NAMALWA (cell line): ENCODE data around the gene SLC5A2.
"Not testable (repeated sequence)": the region's sequence is repeated elsewhere in the genome, so short reads cannot be mapped to it uniquely, and the experiment has no call there.

Source experiments
- DNase-seq: peaks from one replicate; pipeline ENCODE4 v3.0.0-alpha.2; 2015; ENCODE audit warnings: low spot score

The SLC5A2 gene

DNA sequence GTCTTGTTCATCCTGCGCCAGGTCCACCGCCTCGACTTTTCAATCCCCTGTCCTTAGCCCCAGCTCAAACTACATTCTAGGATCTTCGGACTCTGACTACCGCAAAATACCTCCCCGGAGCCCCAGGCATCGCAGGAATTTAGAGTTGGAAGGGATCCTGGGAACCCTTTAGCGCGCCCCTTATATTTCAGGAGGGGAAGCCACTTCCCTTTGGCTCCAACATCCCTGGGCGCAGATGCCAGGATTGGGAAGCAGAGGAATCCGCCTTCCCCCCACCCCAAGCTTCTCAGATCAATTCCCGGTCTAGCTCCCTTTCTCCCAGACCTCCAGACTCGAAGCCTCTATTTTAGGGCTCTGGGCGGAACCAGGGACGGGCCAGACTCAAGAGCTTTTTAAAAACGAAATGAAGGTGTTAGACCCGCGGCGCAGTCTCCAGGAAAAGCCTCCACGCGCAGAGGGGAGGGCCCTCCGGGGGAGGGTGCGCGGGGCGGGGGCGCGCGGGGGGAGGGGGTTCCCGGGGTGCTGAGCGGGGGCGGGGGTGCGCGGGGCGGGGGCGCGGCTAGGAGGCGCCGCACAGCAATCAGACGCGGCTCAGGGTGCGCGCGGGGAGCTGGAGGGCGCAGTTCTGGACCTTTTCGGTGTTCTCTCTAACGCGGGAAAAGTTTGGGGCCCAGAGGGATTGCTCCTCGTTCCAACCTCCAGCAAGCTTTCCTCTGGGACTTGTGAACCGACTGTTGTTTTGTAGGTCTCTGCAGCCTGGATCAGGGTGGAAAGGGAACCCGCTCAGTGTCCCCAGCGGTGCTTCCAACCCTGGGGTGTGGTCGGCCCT, 46.4 kb downstream of the SLC5A2 start:
- DNase-seq, result no peak

DNA sequence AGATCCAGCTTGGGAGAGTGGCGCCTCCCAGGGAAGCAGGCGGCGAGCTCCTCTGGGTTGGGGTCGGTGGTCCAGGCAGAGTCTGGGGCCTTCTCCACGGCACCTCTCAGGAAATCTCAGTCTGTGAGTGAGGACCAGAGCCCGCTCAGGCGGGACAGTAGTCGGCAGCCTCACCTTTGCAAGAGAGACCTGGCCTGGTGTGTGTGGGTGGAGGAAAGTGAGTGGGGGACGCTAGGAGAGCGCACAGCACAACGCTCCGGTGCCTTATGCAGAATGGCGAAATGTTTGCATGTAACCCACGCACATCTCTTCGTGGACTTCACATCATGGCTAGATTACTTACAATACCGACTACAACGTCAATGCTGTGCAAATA, 47.0 kb downstream of the SLC5A2 start:
- DNase-seq, result no peak

DNA sequence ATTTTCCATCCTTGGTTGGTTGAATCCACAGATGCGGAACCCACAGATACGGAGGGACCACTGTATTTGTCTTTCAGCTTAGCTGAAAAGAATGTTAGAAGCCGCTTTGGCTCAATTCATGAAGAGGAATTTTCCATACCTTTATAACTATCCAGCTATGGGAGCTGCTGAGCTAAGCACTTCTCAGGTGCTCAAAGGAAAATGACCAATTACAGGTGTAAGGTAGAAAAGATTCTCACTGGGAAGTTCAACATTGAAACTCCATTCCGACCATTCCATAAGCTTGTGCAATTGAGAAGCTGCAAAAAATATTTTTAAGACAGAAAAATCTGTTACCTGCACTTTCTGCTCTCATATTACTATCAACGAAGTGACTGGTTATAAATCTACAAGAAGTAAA, 47.5 kb downstream of the SLC5A2 start:
- DNase-seq, result no peak

DNA sequence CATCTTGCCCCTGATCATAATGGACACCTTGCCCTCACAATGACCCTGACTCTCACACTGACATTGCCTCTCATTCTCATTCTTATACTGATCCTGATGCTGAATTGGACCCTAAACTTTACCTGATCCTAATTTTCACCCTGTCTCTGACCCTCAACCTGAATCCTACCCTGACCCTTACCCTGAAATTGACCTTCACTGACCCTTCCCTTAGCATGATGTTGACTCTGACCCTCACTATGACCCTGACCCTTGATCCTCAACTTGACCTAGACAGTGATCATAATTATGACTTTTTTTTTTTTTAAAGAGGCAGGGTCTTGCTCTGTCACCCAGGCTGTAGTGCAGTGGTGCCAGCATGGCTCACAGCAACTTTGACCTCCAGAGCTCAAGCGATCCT, 48.2 kb downstream of the SLC5A2 start:
- DNase-seq, result no peak

DNA sequence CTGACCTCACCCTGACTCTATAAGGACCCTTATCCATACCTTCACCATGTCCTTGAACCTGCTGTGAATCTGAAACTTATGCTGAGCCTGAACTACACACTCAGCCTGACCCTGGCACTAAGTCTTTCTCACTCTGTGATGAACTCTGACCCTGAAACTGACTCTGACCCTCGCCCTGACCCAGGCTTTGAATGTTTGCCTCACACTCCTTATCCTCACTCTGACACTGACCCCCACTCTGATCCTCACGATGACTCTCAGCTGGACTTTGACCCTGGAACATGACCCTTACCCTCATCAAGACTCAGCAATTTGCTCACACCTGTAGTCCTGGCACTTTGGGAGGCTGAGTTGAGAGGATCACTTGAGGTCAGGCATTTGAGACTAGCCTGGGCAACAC, 49.2 kb downstream of the SLC5A2 start:
- no peak for DNase-seq

DNA sequence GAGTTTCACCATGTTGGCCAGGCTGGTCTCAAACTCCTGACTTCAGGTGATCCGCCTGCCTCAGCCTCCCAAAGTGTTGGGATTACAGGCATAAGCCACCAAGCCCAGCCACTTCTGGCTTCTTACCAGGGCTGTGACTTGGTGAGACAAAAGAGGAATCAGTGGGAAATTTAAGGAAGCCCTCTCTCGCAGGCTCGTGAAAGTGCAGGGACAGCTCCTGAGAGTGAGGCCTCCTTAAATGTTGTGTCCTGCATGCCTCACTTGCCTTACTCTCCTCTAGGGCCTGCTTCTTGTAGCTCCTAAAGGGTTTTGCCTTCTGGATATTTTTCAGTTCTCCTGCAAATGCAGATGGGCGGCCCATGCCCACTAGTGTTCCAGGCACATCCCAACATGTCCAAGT, 50.0 kb downstream of the SLC5A2 start:
- no peak for DNase-seq

DNA sequence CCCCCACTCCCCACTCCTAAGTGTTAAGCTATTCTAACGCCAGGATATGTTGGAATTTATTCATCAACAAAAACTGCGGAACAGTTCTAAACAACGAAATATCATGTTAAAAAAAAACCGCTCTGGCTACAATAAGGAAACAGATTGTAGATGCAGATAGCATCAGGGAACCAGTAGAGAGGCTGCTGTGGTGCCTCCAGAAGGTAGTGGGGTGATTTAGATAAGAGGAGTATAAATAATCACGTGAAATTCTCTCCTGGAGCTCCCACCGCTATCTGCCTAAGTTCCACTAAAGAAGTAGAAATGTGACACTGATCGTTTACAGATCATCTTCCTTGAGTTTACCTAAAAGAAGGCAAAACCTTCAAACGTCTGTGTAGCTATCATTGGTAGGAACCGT, 52.8 kb downstream of the SLC5A2 start:
- no peak for DNase-seq

DNA sequence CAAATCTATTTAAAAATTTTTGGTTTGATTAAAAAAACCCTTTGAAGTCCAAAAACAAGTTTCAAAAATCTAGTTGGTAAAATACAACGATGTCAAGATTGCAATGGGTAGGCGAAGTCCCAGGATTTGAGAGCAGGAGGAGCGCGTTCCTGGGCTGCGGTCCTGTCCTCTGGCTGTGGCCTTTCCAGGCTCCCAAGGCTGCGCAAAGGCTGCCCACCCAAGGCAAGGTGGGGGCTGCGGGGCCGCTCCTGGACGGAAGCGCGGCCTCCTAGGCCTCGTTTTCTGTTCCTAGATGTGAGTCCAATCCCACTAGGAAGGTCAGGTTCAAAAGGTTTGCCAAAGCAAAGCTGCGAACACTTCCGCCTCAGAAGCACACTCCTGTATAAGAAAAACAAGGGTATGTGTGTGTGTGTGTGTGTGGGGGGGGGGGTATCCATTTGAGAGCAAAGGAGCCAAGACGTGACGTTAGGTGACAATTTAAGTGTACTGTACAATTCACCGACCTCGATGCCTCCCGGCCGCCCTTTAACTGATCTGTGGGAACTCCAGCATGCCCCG, 54.0 kb downstream of the SLC5A2 start:
- no peak for DNase-seq

DNA sequence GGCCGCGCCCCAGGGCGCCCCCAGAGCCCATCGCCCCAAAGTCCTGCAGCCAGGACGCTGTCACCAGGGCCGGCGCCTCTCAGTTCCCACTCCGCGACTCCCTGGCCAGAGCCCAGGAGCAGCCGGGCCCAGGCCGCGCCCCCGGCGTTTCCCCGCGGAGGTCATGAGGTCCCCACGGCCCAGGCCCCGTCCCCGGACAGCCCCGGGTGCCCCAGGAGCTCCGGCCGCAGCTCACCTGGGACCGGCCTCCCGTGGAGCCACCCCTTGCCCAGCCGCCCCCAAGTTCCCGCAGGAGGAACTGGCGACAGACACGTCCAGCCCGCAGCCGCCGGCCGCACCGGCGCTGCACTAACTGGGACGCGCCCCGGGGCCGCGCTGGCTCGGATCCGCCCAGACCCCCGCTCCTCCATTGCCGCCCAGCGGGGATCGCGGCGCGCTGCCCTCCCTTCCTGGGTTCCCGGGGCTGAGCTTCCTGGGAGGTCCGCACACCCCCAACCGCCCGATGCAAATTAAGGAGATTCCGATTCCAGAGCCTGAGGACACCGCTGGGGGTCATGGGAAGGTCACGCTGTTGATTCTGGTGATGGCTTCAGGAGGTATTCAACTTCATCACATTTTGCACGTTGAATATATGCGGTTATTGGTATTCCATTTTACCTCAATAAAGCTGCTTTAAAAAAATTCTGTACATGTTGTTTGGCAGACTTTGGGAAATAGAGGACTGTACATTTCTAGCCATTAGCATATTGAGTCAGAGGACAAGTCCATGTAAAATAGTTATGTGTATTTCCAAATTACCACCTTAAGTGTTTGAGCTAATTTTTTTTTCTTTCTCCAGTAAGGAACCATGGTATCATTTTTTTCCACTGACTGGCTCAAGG, 54.7 kb downstream of the SLC5A2 start:
- no peak for DNase-seq

DNA sequence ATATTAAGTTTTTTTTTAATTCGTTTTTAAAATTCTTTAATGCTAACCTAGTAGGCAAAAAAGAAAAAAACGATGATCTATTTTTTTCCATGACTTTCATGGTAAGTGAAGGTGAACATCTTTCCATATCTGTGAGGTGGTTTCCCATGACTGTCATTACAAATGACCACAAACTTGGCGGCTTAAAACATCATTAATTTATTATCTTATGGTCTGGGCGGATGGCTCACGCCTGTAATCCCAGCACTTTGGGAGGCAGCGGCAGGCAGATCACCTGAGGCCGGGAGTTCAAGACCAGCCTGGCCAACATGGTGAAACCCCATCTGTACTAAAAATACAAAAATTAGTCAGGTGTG, 55.3 kb downstream of the SLC5A2 start:
- DNase-seq, result not testable (repeated sequence)

DNA sequence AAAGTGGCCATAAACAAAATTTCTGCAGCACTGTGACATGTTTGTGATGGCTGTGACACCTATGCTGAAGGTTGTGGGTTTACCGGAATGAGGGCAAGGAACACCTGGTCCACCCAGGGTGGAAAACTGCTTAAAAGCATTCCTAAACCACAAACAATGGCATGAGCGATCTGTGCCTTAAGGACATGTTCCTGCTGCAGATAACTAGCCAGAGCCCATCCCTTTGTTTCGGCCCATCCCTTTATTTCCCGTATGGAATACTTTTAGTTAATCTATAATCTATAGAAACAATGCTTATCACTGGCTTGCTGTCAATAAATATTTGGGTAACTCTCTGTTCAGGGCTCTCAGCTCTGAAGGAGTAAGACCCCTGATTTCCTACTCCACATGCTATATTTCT, 56.8 kb downstream of the SLC5A2 start:
- not testable (repeated sequence) for DNase-seq
